CD14-positive monocyte (primary cell): ENCODE results near the gene MOK. TPM values are rescaled to one million over a fixed set of nuclear protein-coding genes. Genes with fewer than 3 reads are reported as not detected.

Experiments used
- DNase-seq, 3 donors: peaks; one replicate each; pipeline ENCODE4 v3.0.0-alpha.2; 2011 to 2022
- H2AFZ ChIP-seq: 2 replicates; pipeline ENCODE4 v1.6.0; 2012; ENCODE audit warnings: mild to moderate bottlenecking, low read depth, low read length, inconsistent platforms; ENCODE audit not compliant: insufficient read depth, poor library complexity, severe bottlenecking
- H3K27ac ChIP-seq, 2 donors: 1 replicate in 1 of 2; 2 replicates in 1 of 2; pipeline ENCODE4 v1.5.1; 2012 to 2013; ENCODE audit warnings: low read length in 2 of 2, control low read depth in 1 of 2, inconsistent platforms in 1 of 2, low read depth in 1 of 2, mild to moderate bottlenecking in 1 of 2
- H3K27me3 ChIP-seq, 2 donors: one replicate each; pipeline versions ENCODE4 v1.6.0 to v1.6.1; 2011 to 2013; ENCODE audit warnings: low read length in 2 of 2; ENCODE audit not compliant: control insufficient read depth in 2 of 2, insufficient read depth in 2 of 2
- H3K36me3 ChIP-seq, 2 donors: replicated peaks in 1 of 2; 1 replicate in 1 of 2; 2 replicates in 1 of 2; pipeline versions ENCODE4 v1.5.1 to v1.6.1; 2012 to 2013; ENCODE audit warnings: low read length in 2 of 2, control low read depth in 1 of 2, inconsistent platforms in 1 of 2, mild to moderate bottlenecking in 1 of 2; ENCODE audit not compliant: insufficient read depth in 2 of 2, control insufficient read depth in 1 of 2
- H3K4me1 ChIP-seq, 2 donors: 1 replicate in 1 of 2; 2 replicates in 1 of 2; pipeline versions ENCODE4 v1.5.1 to v1.6.1; 2012 to 2013; ENCODE audit warnings: low read length in 2 of 2, control low read depth in 1 of 2, inconsistent platforms in 1 of 2, mild to moderate bottlenecking in 1 of 2, moderate library complexity in 1 of 2; ENCODE audit not compliant: insufficient read depth in 2 of 2, control insufficient read depth in 1 of 2
- H3K4me2 ChIP-seq: replicated peaks from 2 replicates; pipeline ENCODE3; 2012; ENCODE audit warnings: low read length, moderate library complexity, mild to moderate bottlenecking; ENCODE audit not compliant: poor library complexity, severe bottlenecking; ENCODE audit errors: extremely low read depth
- H3K4me3 ChIP-seq, 3 experiments: fragments of 200-600 bp in 1 of 3; sonication (generic) in 1 of 3; replicated peaks in 1 of 3; 1 replicate in 2 of 3; 2 replicates in 1 of 3; pipeline ENCODE4 v1.5.1; 2011 to 2013; ENCODE audit warnings: low read length in 3 of 3, mild to moderate bottlenecking in 3 of 3, control low read depth in 2 of 3, low read depth in 2 of 3, inconsistent platforms in 1 of 3, moderate library complexity in 1 of 3
- H3K79me2 ChIP-seq: 2 replicates; pipeline ENCODE4 v1.6.0; 2012; ENCODE audit warnings: mild to moderate bottlenecking, control low read depth, inconsistent platforms, low read length, moderate library complexity; ENCODE audit not compliant: insufficient read depth
- H3K9ac ChIP-seq: 2 replicates; pipeline ENCODE4 v1.6.0; 2017; ENCODE audit warnings: low read length, mild to moderate bottlenecking; ENCODE audit not compliant: insufficient read depth, poor library complexity, severe bottlenecking
- H3K9me3 ChIP-seq, 2 donors: replicated peaks in 1 of 2; 1 replicate in 1 of 2; 2 replicates in 1 of 2; pipeline versions ENCODE4 v1.5.1 to v1.6.1; 2012 to 2013; ENCODE audit warnings: low read length in 2 of 2, control low read depth in 1 of 2; ENCODE audit not compliant: control insufficient read depth in 1 of 2, insufficient read depth in 1 of 2
- H4K20me1 ChIP-seq: 2 replicates; pipeline ENCODE4 v1.6.0; 2012; ENCODE audit warnings: mild to moderate bottlenecking, low read length, control low read depth, moderate library complexity; ENCODE audit not compliant: insufficient read depth
- H3K27ac Mint-ChIP-seq, 7 donors: one replicate each; pipeline ENCODE4 v1.8.0; 2020; ENCODE audit warnings: mild to moderate bottlenecking in 7 of 7, mixed read lengths in 7 of 7, moderate library complexity in 6 of 7, inconsistent platforms in 2 of 7
- H3K27me3 Mint-ChIP-seq, 3 donors: one replicate each; pipeline ENCODE4 v1.8.0; 2021 to 2022; ENCODE audit warnings: low read depth in 3 of 3, mild to moderate bottlenecking in 3 of 3, mixed read lengths in 3 of 3, moderate library complexity in 3 of 3, inconsistent platforms in 1 of 3
- H3K36me3 Mint-ChIP-seq, 2 donors: one replicate each; pipeline ENCODE4 v1.8.0; 2020; ENCODE audit warnings: mixed read lengths in 2 of 2, inconsistent platforms in 1 of 2, mild to moderate bottlenecking in 1 of 2
- H3K4me1 Mint-ChIP-seq: one replicate; pipeline ENCODE4 v1.8.0; 2020; ENCODE audit warnings: mild to moderate bottlenecking, mixed read lengths
- H3K4me3 Mint-ChIP-seq, 2 donors: one replicate each; pipeline ENCODE4 v1.8.0; 2020; ENCODE audit warnings: mild to moderate bottlenecking in 2 of 2, mixed read lengths in 2 of 2, moderate library complexity in 1 of 2
- H3K9me3 Mint-ChIP-seq, 7 donors: one replicate each; pipeline ENCODE4 v1.8.0; 2020 to 2022; ENCODE audit warnings: mixed read lengths in 7 of 7, mild to moderate bottlenecking in 6 of 7, moderate library complexity in 6 of 7, inconsistent platforms in 2 of 7
- CTCF ChIP-seq: fragments of 200-600 bp; IDR thresholded peaks from one replicate; pipeline ENCODE4 v1.8.0; 2022; ENCODE audit warnings: antibody characterized with exemption, mild to moderate bottlenecking
- WGBS: methylation state at CpG from one replicate; pipeline ENCODE4 v1.1.5; 2013; ENCODE audit warnings: missing lambda C conversion rate; ENCODE audit not compliant: insufficient coverage; 5-methylcytosine and 5-hydroxymethylcytosine counted together
- intact Hi-C, 2 donors: fragments of 100-400 bp; cut with micrococcal nuclease; formaldehyde crosslinking; loops; one replicate each; pipeline versions ENCODE4 v1.15.0 to v1.15.1; 2023
- polyA plus RNA-seq, 3 donors: library from polyadenylated mRNA; depleted of rRNA in 1 of 3; unstranded in 2 of 3; stranded (reverse) in 1 of 3; fragments of 300-500 nt in 2 of 3; fragments of >200 nt in 1 of 3; fragmentation: Illumina TruSeq in 2 of 3; gene quantifications; 1 replicate in 2 of 3; 2 replicates in 1 of 3; pipeline ENCODE4 v1.2.3, GENCODE V29; 2012 to 2021

The MOK gene
- polyA plus RNA-seq, 3 donors: 0.67 to 3.4 (median 1.8) TPM

- peaks cover 27 to 64% of the 10 kb centered on the region in 2 donors for H3K36me3 ChIP-seq
- no peak overlapping the region for H3K9ac ChIP-seq
- H3K79me2 ChIP-seq: no peaks in the 10 kb centered on the region
- H3K4me1 Mint-ChIP-seq: peaks cover 6% of the 10 kb centered on the region
- H3K27ac Mint-ChIP-seq: peak overlapping the region in 2 of 7 donors; percentile 43 to 60
- no peak overlapping the region for H3K4me2 ChIP-seq
- no peak for TF ChIP-seq CTCF
- no peak overlapping the region for H3K4me3 Mint-ChIP-seq
- no peak for DNase-seq
- WGBS: 97% methylated on average over 8 of the region's 9 CpGs
- H3K4me1 ChIP-seq: no peaks in the 10 kb centered on the region
- H3K27me3 ChIP-seq: no peaks in the 10 kb centered on the region
- H2AFZ ChIP-seq: no peak overlapping the region
- H3K4me3 ChIP-seq: no peak overlapping the region
- peak overlapping the region in 1 of 2 donors; percentile 20 for H3K27ac ChIP-seq
- H3K36me3 Mint-ChIP-seq: peaks cover 56 to 77% of the 10 kb centered on the region in 2 donors
- H4K20me1 ChIP-seq: no peaks in the 10 kb centered on the region
- H3K27me3 Mint-ChIP-seq: no peaks in the 10 kb centered on the region
- no peaks in the 10 kb centered on the region for H3K9me3 ChIP-seq
- peaks cover 0 to 3% (median 0%) of the 10 kb centered on the region in 7 donors for H3K9me3 Mint-ChIP-seq
- intact Hi-C loops: no loop called here
Measured at GRCh38 chr14:102338724-102339123, 33.8 kb upstream of the MOK start.

- Histone ChIP-seq H3K4me2 (no peak overlapping the region), H3K4me3 (no peak overlapping the region), H3K4me1 (no peaks in the 10 kb centered on the region), H3K79me2 (no peaks in the 10 kb centered on the region), H3K27me3 (no peaks in the 10 kb centered on the region), H4K20me1 (no peaks in the 10 kb centered on the region), H2AFZ (no peak overlapping the region), H3K27ac (no peak overlapping the region), H3K9ac (no peak overlapping the region), H3K9me3 (no peaks in the 10 kb centered on the region), H3K36me3 (peaks cover 11 to 44% of the 10 kb centered on the region in 2 donors)
- Mint-ChIP-seq H3K4me1 (peaks cover 12% of the 10 kb centered on the region), H3K27ac (peak overlapping the region in 3 of 7 donors; percentile 42 to 50 (median 43)), H3K36me3 (peaks cover 48 to 70% of the 10 kb centered on the region in 2 donors), H3K9me3 (peaks cover 0 to 3% (median 0%) of the 10 kb centered on the region in 7 donors), H3K27me3 (peaks cover 0 to 1% (median 0%) of the 10 kb centered on the region in 3 donors), H3K4me3 (no peak overlapping the region)
- WGBS: 100% methylated on average over 7 of the region's 7 CpGs
- no peak for DNase-seq
- no peak for TF ChIP-seq CTCF
- intact Hi-C loops: no loop called here
Measured at GRCh38 chr14:102335163-102335562, 30.2 kb upstream of the MOK start.
